Stimulated activated CD4-positive, alpha-beta T cell treated with anti-CD3 and anti-CD28 coated beads, Interleukin-1b, Interleukin-23, amount 100 ng/mL, for 1 hour (primary cell): Measurements from ENCODE around the gene ANKRD11.

Experiments used
- DNase-seq, 2 donors: peaks; one replicate each; pipeline ENCODE4 v3.0.0-alpha.2; 2020; ENCODE audit warnings: low read depth in 2 of 2

ANKRD11 gene

DNA sequence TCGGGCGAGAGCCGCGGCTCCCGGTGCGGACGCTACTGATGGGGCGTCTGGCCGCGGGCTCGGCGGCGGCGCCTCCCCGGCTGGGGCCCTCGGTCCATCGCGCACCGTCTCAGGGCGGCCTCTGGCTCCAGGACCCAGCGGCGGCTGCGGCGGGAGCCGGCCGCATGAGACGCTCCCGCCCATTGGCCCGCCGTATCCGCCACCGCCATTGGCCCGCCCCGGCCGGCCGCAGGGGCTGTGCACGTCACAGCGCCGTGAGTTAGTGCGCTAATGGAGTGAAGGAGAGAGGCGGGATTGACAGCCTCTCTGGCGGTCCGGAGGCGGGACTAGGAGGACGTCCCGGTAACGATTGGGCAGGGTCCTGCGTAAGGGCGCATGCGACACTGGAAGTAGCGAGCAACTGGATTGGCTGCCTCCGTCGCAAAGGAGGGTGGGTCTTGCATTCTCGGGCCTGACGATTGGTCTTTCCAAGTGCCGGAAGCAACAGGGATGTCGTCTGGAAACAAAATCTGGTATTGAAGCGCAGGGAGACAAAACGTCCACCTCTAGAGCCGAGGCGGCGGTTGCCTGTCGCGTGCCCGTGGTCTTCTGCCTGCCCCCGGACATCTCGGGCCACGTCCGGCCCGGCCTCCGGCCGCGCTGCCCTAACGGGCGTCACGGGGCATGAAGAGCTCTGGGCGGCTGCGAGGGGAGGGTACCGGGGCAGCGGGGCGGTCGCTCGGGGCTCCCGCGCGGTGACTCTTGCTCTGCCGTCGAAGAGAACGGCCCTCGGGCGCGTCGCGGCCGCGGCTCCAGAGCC is at the start of gene ANKRD11:
Gene ANKRD11 (minus strand): TSS at position 123 of the 799 bp plus-strand sequence. CDS start 173,542 bp downstream, outside the sequence.
- peak; percentile 89 to 97 for DNase-seq

DNA sequence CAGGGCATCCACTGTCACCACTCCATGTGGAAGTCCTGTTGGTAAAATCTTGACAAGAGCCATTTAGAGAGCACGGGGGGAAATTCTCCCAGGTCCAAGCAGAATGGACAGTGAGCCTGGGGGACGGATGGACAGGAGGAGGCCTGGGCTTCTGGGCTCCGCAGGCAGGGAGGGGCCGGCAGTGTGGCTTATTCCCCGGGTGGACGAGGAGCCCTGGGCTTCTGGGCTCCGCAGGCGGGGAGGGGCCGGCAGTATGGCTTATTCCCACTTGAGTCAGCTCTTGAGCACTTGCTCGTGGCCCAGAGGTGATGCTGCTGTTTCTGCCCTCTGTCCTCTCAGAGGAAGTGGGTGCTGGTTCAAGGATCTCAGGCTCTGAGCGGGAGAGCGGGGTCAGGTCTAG is 47.9 kb upstream of the ANKRD11 start:
- DNase-seq: no peak

DNA sequence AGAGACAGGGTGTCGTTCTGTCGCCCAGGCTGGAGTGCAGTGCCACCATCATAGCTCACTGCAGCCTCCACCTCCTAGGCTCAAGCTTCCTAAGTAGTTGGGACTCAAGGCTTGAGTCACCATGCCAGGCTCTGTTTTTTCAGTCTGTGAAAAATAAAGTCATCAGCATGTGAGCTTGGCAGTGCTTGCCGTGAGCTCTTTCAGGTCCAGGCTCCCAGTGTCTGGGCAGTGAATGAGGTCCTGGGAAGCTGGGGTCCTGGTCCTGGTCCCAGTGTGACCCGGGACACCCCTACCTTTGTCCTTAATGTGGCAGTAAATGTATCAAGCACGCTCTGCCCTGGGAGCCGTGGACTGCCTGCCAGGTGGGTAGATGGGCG is 47.2 kb upstream of the ANKRD11 start:
- no peak for DNase-seq

DNA sequence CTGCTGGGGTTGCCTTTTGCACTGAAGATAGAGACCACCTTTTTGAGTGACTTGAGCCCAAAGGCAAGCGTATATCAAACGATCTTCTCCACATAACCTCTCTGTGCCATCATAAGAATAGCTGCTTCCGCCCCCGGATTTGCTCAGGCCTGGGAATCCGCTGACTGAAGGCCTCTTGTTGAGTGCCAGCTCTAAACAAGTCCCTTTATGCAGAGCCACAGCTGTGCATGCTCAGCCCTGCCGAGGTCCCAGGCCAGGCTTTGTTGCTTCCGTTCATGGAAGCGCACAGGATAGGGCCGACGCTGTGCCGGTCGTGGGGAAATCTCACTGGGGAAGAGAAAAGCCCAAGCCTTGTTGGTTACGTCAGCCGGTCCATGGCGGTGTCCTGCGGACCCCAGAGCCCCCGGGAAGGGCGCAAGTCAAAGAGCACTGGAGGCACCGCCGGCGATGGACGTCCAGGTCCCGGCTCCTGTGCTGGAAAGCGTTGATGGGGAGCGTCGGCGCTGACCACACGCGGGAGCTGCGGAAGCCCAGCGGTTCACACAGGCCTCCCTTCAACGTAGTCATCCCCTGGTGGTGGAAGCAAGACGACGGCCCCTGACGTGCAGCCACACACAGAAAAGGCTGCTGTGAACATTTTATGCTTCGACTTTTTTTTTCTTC is 46.7 kb upstream of the ANKRD11 start:
- no peak for DNase-seq

DNA sequence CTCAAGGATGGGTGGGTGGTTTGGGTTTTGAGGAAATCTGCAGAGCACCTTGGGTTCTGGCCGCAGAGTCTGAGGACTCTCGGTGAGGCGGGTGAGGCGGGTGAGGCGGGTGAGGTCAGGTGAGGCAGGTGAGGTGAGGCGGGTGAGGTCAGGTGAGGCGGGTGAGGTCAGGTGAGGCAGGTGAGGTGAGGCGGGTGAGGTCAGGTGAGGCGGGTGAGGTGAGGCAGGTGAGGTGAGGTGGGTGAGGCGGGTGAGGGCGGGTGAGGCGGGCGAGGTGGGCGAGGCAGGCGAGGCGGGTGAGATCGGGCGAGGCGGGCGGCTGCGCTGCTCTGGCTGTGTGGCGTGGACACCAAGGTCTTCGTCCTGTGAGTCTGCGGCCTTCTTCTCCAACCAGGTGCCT is 46.0 kb upstream of the ANKRD11 start:
- DNase-seq: no peak

DNA sequence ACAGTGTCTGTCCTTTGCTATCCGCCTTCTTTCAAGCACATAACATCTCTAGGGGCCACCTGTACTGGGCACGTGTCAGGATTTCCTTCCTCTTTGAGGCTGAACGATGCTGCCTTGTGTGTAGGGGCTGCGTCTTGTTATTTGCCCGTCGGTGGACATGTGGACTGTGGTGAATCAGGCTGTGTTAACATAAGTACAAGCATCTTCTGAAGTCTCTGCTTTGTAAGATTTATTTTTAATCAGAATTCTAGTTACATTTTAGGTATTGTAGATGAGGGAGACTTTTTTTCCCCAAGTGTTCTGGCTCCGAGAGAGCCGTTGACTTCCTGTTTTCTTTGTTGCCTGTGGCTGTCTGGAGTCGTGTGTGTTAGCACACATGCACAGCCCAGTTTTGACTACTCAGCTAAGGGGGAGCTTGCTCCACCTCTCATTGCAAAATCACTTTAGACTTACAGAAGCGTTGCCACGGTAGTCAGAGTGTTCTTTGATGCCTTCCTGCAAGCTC is 43.9 kb upstream of the ANKRD11 start:
- DNase-seq: peak in 1 of 2 donors; percentile 11

DNA sequence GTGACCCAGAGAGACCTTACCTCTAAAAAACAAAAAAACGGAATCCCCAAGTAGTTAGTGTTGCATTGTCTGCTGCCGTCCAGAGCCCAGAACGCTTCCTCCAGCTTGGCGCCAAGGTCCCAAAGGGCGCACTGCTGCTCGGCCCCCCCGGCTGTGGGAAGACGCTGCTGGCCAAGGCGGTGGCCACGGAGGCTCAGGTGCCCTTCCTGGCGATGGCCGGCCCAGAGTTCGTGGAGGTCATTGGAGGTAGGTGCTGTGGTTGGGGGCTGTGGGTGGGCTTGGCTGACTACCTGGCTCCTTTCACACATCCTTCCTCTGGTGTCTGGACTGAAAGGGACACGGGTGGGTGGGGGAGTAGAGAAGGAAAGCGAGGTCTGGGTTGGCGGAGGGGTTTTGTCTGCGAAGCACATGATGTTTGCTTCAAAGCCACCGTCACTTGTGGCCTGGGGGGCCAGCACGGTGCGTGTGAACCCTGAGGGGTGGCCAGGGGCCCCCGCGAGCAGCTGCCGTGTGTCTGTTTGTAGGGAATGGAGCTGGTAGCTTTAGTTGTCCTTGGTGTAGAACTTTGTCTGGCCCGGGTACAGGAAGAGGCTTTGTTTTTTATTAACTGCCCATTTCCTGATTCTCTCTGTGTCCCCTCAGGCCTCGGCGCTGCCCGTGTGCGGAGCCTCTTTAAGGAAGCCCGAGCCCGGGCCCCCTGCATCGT is 41.6 kb upstream of the ANKRD11 start:
- no peak for DNase-seq

DNA sequence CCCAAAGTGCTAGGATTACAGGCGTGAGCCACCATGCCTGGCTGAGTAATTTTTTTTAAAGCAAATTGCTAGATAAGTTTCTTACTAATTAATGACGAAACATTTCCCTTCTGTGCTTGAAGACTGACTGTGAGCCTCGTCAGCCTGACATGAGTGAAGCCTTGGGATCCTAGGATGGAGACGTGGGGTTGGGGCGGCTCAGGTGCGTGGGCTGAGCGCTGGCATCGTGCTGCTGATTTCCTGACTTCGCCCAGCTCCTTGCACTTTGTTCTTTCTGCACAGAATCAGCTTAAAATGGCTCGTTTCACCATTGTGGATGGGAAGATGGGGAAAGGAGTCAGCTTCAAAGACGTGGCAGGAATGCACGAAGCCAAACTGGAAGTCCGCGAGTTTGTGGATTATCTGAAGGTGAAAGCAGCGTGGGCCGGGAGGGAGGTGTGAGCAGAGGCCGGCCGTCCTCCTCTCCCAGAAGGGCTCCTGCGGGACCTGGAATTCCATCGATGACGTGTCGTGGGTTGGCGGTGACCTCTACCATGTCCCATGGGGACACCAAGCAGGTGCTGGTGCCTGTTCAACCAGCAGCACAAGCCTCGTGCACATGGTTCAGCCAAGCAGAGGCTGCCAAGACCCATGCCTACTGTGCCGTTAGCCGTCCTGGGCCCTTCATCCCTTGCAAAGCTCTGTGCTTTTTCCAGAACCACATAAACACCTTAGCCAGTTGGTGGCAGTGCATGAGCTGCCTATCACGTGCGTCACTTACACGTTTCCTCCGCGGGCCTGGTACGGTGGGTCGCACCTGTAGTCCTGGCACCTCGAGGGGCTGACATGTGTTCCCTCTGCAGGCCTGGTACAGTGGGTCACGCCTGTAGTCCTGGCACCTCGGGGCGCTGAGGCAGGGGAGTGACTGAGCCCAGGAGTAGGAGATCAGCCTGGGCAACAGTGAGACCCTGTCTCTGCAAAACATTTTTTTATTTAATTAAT is 40.3 kb upstream of the ANKRD11 start:
- DNase-seq: no peak

DNA sequence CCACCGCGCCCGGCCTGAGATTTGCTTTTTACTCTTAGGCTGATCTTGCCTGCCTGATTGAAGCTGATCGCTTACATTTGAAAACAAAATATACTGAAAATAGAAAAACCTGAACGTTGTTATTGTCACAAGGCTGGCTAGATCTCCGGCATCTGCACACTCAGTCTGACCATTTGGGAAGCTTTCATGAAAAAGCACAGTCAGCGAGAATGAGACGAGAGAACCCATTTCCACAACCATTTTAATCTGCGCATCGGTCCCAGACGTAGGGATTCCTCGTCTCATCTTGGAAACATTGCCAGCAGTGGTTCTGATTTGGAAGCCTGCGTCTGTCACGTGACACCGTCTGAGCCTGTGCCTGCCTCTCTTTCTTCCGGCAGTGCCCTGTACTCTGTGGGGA is 38.7 kb upstream of the ANKRD11 start:
- DNase-seq: no peak

DNA sequence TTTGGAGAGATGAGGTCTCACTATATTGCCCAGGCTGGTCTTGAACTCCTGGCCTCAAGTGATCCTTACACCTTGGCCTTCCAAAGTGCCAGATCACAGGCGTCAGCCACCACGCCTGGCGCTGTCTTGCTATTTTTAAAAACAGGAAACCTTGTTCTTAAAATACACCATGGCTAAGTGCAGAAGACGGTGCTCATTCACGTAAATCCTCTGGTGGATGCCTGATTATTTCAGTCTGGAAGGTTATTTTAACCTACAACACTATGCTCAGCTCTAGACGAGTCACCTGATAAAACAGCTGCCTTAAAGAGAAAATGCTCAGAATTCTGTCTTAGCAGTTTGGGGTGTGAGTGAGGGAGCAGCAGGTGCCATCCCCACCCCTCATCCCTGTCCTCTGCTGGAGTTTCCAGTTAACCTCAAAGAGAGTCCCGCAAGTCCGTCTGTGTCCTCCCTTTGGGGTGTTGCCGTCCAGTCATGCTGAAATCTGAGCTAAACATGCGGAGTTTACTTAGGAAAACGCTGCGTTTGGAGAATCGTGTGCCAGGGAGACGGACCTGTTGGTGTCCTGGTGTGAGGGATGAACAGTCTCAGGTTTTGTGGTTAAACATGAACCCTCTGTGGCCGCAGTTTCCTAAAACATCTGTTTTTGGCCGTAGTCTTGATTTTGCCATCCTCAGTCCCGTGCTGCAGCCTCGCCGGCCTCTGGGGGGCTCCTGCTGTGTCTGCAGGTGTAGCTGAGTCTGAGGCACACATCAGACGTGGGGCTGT is 35.0 kb upstream of the ANKRD11 start:
- no peak for DNase-seq

DNA sequence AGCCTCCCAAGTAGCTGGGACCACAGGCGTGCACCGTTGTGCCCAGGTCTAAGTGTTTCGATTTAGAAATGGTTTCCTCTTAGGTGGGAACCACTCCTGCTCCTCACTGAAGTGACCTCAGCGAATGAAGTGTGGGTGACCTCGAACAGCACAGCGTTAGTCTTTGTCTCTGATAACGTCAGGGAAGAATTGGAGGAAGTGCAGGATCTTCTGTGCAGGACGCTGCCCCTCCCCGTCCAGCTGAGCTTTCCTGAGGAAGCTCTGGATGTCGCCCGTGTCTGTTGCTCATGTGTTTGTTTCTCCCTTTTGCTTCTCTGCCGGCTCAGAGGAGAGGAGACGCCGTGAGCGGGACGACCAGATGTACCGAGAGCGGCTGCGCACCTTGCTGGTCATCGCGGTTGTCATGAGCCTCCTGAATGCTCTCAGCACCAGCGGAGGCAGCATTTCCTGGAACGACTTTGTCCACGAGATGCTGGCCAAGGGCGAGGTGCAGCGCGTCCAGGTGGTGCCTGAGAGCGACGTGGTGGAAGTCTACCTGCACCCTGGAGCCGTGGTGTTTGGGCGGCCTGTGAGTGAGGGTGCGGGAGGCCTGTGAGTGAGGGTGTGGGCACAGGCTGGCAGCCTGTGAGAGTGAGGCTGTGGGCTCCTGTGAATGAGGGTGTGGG is 33.5 kb upstream of the ANKRD11 start:
- DNase-seq: no peak

DNA sequence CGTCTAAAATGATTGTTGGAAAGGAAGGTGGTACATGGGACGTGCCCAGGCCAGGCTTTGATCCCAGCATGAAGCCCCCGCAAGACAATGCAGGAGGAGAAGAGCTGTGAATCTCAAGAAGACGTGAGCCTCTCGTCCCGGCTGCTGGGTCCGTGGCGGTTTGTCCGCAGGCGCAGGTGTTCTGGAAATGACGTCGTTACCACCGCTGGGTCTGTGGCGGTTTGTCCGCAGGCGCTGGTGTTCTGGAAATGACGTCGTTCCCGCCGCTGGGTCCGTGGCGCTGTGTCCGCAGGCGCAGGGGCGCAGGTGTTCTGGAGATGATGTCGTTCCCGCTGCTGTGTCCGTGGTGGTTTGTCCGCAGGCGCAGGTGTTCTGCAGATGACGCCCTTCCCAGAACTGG is 31.9 kb upstream of the ANKRD11 start:
- no peak for DNase-seq

DNA sequence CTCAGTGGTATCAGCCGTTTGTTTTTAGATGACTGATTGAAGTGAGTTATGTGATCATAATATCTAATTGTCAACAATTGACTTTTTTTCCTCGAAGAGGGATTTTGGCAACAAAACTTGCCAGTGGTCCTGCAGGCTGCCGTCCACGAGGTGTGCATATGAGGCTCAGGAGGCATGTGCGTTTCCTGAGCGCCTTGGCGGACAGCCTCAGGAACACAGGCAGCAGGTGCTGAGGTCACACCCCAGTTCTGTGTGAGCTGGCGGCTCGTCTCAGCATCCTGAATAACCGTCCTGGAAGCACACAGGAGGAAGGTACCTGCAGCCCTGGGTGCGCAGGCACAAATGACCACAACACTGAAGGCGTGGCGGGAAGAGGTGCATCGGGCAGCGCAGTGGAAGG is 29.5 kb upstream of the ANKRD11 start:
- no peak for DNase-seq

DNA sequence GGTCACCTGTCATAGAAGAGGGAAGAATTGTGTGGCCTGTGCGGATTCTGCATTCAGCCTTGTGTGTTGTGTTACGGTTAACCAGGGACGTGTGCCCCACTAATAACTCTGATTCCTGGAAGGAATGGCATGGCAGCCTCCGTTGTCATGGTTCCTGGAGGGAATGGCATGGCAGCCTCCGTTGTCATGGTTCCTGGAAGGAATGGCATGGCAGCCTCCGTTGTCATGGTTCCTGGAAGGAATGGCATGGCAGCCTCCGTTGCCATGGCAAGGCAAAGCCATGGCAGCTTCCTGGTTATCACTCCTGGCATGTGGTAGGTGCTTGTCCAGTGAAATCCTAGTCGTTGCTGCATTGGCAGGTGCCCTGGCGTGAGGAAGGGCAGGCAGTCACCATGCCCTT is 26.8 kb upstream of the ANKRD11 start:
- no peak for DNase-seq

DNA sequence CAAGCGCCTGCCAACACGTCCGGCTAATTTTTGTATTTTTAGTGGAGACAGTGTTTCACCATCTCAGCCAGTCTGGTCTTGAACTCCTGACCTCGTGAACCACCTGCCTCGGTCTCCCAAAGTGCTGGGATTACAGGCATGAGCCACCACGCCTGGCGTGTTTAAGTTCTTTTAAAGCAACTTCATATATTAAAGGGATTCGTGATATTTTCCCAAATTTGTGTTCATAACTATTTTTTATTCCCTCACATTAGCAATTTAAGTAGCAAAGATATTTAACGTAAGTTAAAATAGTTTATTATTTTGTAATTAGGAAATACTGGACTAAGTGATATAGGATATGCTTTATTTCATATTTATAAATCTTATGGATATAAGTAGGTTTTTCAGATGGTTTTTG is 22.1 kb upstream of the ANKRD11 start:
- no peak for DNase-seq

DNA sequence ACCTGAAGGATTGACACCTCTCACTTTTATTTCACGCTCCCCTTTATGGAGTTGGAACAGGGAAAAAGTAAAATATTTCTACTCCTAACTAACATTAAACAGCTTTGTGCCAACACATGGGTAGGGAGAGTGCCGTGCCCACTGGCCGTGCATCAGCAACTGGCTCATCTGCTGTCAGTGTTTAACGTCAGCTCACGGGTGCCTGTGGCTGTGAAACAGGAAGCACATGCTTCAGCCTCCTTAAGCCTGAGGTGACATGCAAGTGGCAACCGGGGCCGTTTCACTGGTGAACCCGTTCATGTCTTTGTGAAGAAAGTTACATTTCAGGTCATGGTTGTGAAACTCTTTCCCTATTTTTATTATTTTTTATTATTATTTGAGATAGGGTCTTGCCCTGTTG is 21.0 kb upstream of the ANKRD11 start:
- no peak for DNase-seq

DNA sequence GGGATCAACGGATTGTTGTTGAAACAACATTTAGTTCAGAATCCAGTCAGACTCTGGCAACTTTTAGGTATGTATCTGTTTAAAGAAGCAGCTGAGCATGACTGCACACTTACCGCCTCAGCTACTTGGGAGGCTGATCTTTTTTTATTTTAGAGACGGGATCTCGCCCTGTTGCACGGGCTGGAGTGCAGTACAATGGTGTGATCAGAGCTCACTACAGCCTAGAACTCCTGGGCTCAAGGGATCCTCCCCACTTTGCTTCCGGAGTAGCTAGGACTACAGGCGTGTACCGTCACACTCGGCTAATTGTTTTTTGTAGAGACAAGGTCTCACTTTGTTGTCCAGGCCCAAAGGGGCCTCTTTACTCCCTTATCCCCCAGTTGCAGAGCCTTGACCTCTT is 20.2 kb upstream of the ANKRD11 start:
- DNase-seq: no peak

DNA sequence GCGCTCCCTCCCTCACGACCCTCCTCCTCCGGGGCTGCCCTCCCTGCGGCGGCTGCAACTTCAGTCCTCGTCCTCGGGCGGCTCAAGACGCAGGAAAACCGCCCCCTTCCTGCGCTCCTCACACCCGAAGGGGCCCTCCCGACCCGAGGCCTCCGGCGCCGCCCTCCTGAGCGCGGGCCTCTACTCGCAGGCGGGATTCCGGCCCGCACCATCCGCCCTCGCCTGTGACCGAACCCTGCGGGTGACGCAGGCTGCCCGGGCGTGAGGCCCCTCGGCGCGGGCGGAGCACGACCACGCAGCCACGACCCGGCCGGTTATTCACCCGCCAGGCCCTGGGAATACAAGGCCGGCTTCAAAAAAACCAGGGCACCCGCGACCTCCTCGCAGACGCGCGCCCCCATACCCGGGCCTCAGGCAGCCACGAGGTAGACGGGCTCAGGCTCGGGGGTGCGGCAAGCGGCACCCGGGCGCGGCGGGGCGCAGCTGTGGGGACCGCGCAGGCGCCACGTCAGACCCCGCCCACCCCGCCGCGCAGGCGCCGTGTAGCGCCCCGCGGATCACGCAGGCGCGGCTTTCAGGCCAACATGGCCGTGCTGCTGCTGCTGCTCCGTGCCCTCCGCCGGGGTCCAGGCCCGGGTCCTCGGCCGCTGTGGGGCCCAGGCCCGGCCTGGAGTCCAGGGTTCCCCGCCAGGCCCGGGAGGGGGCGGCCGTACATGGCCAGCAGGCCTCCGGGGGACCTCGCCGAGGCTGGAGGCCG is 17.7 kb upstream of the ANKRD11 start, which contains the start of gene SPG7:
Gene SPG7 (plus strand): TSS at position 570 of the 757 bp plus-strand sequence. CDS start 15 bp downstream, at position 585.
- DNase-seq: peak; percentile 76 to 82

DNA sequence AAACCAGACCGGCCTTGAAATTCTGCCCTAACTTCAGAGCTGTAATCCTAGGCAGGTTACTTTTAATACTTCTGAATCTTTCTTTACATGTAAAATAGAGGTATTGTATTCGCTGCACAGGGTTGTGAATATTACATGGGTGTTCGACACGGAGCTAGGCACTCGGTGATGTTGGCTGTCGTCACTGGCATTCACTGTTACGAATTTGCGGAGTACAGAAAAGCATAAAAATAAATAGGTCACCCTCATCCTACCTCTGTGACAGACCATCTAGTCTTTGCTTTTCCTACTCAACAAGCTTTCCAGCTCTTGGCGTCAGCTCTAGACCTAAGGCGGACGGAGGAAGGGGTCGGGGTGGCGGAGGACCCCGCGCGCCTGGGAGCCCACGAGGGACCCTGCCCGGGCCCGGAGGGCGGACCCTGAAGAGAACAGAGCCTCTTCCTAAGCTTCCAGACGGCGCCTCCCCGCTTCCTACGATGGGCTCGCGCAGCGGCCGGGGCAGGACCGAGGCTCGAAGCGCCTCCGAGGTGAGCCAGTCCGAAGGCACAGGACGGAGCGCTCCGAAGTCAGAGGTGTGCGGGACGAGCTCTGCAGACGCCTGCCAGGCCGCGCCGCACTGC is 17.0 kb upstream of the ANKRD11 start:
- no peak for DNase-seq
